HG03558 (cell line): ENCODE results near the gene FAM78B.

Experiments used
- ATAC-seq: cut with Tn5 transposase; IDR thresholded peaks from one replicate; pipeline ENCODE4 v1.9.1; 2021; ENCODE audit warnings: moderate number of reproducible peaks; ENCODE audit not compliant: unreplicated experiment; ENCODE audit errors: extremely low read depth

Gene FAM78B

DNA sequence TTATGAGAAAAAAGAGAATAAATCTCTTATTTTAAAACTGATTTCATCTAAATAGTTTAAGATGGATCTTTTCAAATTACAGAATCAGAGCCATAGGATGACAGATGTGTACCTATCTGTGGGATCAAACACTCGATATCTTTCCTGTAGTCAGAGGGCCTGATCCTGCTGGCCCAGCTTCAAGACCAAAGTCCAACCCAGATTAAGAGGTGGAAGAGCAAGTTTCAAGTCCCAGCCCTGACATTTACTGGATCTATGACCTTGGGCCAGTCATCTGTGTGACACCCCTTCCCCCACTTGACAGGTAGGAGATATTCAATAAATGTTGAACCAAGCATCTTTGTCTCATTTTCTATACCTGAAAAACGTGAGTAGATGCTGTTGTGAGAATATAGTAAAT lies 140.7 kb downstream of the FAM78B start:
- ATAC-seq: no peak

DNA sequence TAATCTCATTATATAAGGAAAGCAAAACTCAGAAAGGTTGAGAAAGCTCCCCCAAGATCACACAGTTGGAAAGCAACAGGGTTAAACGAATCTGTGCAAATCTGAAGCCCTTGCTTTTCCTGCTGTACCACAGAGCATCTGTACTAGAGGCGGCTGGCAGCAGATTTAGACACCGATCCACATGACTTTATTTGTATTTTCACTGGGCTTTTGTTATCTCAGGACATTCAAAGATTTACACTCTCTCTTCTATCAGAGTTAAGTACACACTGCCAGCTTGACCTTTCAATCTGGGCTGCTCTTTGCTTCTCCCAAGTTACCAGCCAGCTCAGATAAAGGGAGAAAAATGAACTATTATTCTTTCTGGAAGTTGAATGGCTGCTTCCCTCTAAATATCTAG lies 146.6 kb downstream of the FAM78B start:
- ATAC-seq: no peak
